HepG2 (cell line): ENCODE measurements around the gene TIMM13. TPM values are rescaled to one million over a fixed set of nuclear protein-coding genes. Genes with fewer than 3 reads are reported as not detected.

Source experiments
- ATF3 ChIP-seq: sonication (generic); formaldehyde crosslinking; IDR thresholded peaks from 2 replicates; pipeline ENCODE4 v1.4.0; 2020; ENCODE audit warnings: missing genetic modification reagents
- ATF4 ChIP-seq, 2 experiments: fragments of 450-650 bp in 1 of 2; sonication (generic) in 1 of 2; formaldehyde crosslinking; IDR thresholded peaks; 2 replicates each; pipeline versions ENCODE4 v1.5.0 to v1.8.0; 2020 to 2022; ENCODE audit warnings: mild to moderate bottlenecking in 1 of 2, missing genetic modification reagents in 1 of 2
- HDAC2 ChIP-seq: sonication (generic); formaldehyde crosslinking; IDR thresholded peaks from 2 replicates; pipeline ENCODE4 v1.4.0; 2020; ENCODE audit warnings: missing genetic modification reagents
- HNRNPUL1 ChIP-seq: fragments of 200-400 bp; formaldehyde crosslinking; IDR thresholded peaks from 2 replicates; pipeline ENCODE4 v1.6.1; 2017; ENCODE audit warnings: low read depth, mild to moderate bottlenecking, low read length, moderate library complexity
- NR2F1 ChIP-seq, 2 experiments: fragments of 450-650 bp in 1 of 2; formaldehyde crosslinking in 1 of 2; IDR thresholded peaks; 2 replicates each; pipeline versions ENCODE4 v1.5.0 to v1.6.1; 2016 to 2020; ENCODE audit warnings: mild to moderate bottlenecking in 1 of 2, missing compliant biosample characterization in 1 of 2, missing genetic modification reagents in 1 of 2, moderate library complexity in 1 of 2
- PRPF4 ChIP-seq: fragments of 200-400 bp; formaldehyde crosslinking; IDR thresholded peaks from 2 replicates; pipeline ENCODE4 v1.6.1; 2016; ENCODE audit warnings: low read length, low read depth; ENCODE audit not compliant: poor library complexity, severe bottlenecking
- PTBP1 ChIP-seq: fragments of 200-400 bp; formaldehyde crosslinking; IDR thresholded peaks from 2 replicates; pipeline ENCODE4 v1.6.1; 2018; ENCODE audit warnings: low read length, low read depth; ENCODE audit not compliant: poor library complexity, severe bottlenecking
- REL ChIP-seq: sonication (generic); formaldehyde crosslinking; conservative IDR thresholded peaks from 2 replicates; pipeline ENCODE4 v1.8.0; 2022; ENCODE audit warnings: mild to moderate bottlenecking, missing genetic modification reagents, moderate library complexity
- SKI ChIP-seq: fragments of 450-650 bp; IDR thresholded peaks from one replicate; pipeline ENCODE4 v1.6.1; 2018; ENCODE audit warnings: mild to moderate bottlenecking; ENCODE audit not compliant: partially characterized antibody
- SP1 ChIP-seq, 2 experiments: fragments of 450-650 bp in 1 of 2; sonication (generic) in 1 of 2; formaldehyde crosslinking in 1 of 2; IDR thresholded peaks; 2 replicates each; pipeline versions ENCODE4 v1.4.0 to v1.6.1; 2016 to 2020; ENCODE audit warnings: missing genetic modification reagents in 1 of 2
- SUZ12 ChIP-seq: fragments of 150-350 bp; IDR thresholded peaks from 2 replicates; pipeline ENCODE4 v1.6.1; 2014; ENCODE audit warnings: low read depth, low read length
- TRIM22 ChIP-seq: fragments of 450-650 bp; IDR thresholded peaks from 2 replicates; pipeline ENCODE4 v1.6.1; 2017
- XBP1 ChIP-seq: sonication (generic); formaldehyde crosslinking; IDR thresholded peaks from 2 replicates; pipeline ENCODE4 v1.5.0; 2020; ENCODE audit warnings: missing genetic modification reagents
- ZNF124 ChIP-seq: sonication (generic); formaldehyde crosslinking; IDR thresholded peaks from 2 replicates; pipeline ENCODE4 v1.4.0; 2020; ENCODE audit warnings: missing genetic modification reagents
- ZNF143 ChIP-seq: sonication (generic); formaldehyde crosslinking; IDR thresholded peaks from 2 replicates; pipeline ENCODE4 v1.4.0; 2020; ENCODE audit warnings: missing genetic modification reagents
- ZNF3 ChIP-seq: IDR thresholded peaks from 2 replicates; pipeline ENCODE4 v1.7.0; 2017; ENCODE audit warnings: inconsistent platforms
- ZNF362 ChIP-seq: sonication (generic); formaldehyde crosslinking; IDR thresholded peaks from 2 replicates; pipeline ENCODE4 v1.4.0; 2020; ENCODE audit warnings: missing genetic modification reagents, mild to moderate bottlenecking, borderline replicate concordance
- ZNF468 ChIP-seq: sonication (generic); formaldehyde crosslinking; IDR thresholded peaks from 2 replicates; pipeline ENCODE4 v1.8.0; 2022; ENCODE audit warnings: mild to moderate bottlenecking, moderate library complexity, missing genetic modification reagents
- ZNF7 ChIP-seq: IDR thresholded peaks from 2 replicates; pipeline ENCODE4 v1.6.1; 2016; ENCODE audit warnings: missing biosample characterization, missing genetic modification reagents
- ZNF747 ChIP-seq: sonication (generic); formaldehyde crosslinking; IDR thresholded peaks from 2 replicates; pipeline ENCODE4 v1.8.1; 2023; ENCODE audit warnings: missing genetic modification reagents, mild to moderate bottlenecking, borderline replicate concordance
- ZNF776 ChIP-seq: sonication (generic); formaldehyde crosslinking; IDR thresholded peaks from 2 replicates; pipeline ENCODE4 v1.4.0; 2020; ENCODE audit warnings: mild to moderate bottlenecking, missing genetic modification reagents
- ZSCAN22 ChIP-seq: sonication (generic); formaldehyde crosslinking; IDR thresholded peaks from 2 replicates; pipeline ENCODE4 v1.4.0; 2020; ENCODE audit warnings: mild to moderate bottlenecking, missing genetic modification reagents
- polyA plus RNA-seq, 8 experiments: library from polyadenylated mRNA; depleted of rRNA in 3 of 8; stranded (reverse) in 7 of 8; unstranded in 1 of 8; fragments of >200 nt; fragmentation: Illumina TruSeq in 4 of 8; extraction: Trizol in 4 of 8; gene quantifications; 2 replicates each; pipeline versions ENCODE4 v1.2.1 to v1.2.3, GENCODE V29; 2011 to 2016; ENCODE audit warnings: low read depth in 4 of 8, missing spikeins in 1 of 8, mixed read lengths in 1 of 8; ENCODE audit not compliant: insufficient read depth in 1 of 8
- total RNA-seq, 5 experiments: library from RNA; depleted of rRNA; stranded (reverse); fragments of >200 nt; fragmentation: Illumina TruSeq; extraction: Trizol; gene quantifications; 2 replicates each; pipeline ENCODE4 v1.2.3, GENCODE V29; 2016; ENCODE audit warnings: low read depth in 1 of 5
- TF ChIP-seq, protein P1 (sequence below): IDR thresholded peaks from 2 replicates; pipeline ENCODE4 v1.6.1; 2016; ENCODE audit warnings: missing genetic modification reagents, missing compliant biosample characterization
- TF ChIP-seq, protein P2 (sequence below): sonication (generic); formaldehyde crosslinking; IDR thresholded peaks from 2 replicates; pipeline ENCODE4 v1.5.0; 2020; ENCODE audit warnings: missing genetic modification reagents

Gene TIMM13
- total and polyA plus RNA-seq, 2 of the 13 experiments (the other 11 are each of a cell fraction or from before 2014, with no cell fraction given), result 48.4 to 108 TPM

DNA sequence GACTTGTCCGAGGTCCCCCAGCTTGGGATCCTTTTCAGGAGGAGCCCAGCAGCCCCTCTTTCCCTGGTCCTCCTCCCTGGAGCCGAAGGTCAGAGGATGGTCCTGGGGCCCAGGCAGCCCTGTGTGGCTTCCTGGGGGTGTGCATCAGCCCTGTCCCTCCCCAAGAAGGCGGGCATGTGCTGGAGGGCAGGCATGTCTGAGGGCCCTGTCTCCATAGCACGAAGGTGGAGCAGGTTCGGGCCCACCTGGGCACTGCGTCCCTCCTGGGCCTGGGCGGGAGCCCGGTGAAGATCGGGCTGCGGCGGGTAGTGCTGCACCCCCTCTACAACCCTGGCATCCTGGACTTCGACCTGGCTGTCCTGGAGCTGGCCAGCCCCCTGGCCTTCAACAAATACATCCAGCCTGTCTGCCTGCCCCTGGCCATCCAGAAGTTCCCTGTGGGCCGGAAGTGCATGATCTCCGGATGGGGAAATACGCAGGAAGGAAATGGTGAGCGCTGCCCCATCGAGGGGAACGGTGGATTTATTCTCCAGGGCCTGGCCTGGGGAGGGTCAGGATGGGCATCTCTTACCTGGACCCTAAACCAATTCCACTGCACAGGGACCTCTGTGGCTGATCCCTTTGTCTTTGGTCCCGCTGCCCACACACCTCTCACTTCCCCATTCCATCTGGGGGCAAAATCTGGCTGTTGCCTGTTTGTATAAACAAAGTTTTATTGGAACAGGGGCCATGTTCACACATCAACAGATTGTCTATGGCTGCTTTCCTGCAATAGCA lies 10.9 kb downstream of the TIMM13 start (continued):
- no peak for TF ChIP-seq ATF4 (CRISPR knock-in tag; IDR thresholded peaks at IDR 0.05)
- no peak for TF ChIP-seq ZNF7 (CRISPR knock-in tag)
- TF ChIP-seq HDAC2 (CRISPR knock-in tag), result peak; percentile 68
- peak; percentile 78 for TF ChIP-seq SKI
- TF ChIP-seq ATF3 (CRISPR knock-in tag), result peak; percentile 32; the same call in 1 of the 2 replicates
- no peak for TF ChIP-seq TRIM22
- 0 out of 2 replicates have a peak, but pooled peaks have one; percentile 40 for TF ChIP-seq ZNF3 (CRISPR knock-in tag)
- no peak for TF ChIP-seq XBP1
- TF ChIP-seq ZNF468 (CRISPR knock-in tag), result no peak
- TF ChIP-seq PRPF4, result no peak
- no peak for TF ChIP-seq ZNF143
- no peak for TF ChIP-seq ZSCAN22 (CRISPR knock-in tag)
- no peak for TF ChIP-seq SP1 (IDR thresholded peaks at IDR 0.05)
- peak; percentile 45; the same call in 1 of the 2 replicates for TF ChIP-seq SP1 (CRISPR knock-in tag; IDR thresholded peaks at IDR 0.05)
- no peak for TF ChIP-seq SUZ12
- no peak for TF ChIP-seq ZNF362
- TF ChIP-seq NR2F1 (CRISPR knock-in tag; IDR thresholded peaks at IDR 0.05), result no peak
- peak; percentile 85 for TF ChIP-seq ZNF124 (CRISPR knock-in tag)
- no peak for TF ChIP-seq ZNF747 (CRISPR knock-in tag)
- TF ChIP-seq HNRNPUL1, result no peak
- TF ChIP-seq, protein P1, sequence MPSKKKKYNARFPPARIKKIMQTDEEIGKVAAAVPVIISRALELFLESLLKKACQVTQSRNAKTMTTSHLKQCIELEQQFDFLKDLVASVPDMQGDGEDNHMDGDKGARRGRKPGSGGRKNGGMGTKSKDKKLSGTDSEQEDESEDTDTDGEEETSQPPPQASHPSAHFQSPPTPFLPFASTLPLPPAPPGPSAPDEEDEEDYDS (CRISPR knock-in tag), result peak; percentile 64
- no peak for TF ChIP-seq ZNF776
- no peak for TF ChIP-seq PTBP1
- TF ChIP-seq, protein P2, sequence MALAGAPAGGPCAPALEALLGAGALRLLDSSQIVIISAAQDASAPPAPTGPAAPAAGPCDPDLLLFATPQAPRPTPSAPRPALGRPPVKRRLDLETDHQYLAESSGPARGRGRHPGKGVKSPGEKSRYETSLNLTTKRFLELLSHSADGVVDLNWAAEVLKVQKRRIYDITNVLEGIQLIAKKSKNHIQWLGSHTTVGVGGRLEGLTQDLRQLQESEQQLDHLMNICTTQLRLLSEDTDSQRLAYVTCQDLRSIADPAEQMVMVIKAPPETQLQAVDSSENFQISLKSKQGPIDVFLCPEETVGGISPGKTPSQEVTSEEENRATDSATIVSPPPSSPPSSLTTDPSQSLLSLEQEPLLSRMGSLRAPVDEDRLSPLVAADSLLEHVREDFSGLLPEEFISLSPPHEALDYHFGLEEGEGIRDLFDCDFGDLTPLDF (CRISPR knock-in tag), result no peak; the same call in 1 of the 2 replicates
- TF ChIP-seq REL (CRISPR knock-in tag), result no peak
